Upper lobe of left lung (tissue), 4 donors: ENCODE measurements around the gene CTLA4.

Experiments used
- POLR2A ChIP-seq, 4 donors: fragments of 450-650 bp; IDR thresholded peaks; one replicate each; pipeline ENCODE4 v1.5.1; 2016 to 2017; ENCODE audit warnings: antibody characterized with exemption in 4 of 4, mild to moderate bottlenecking in 2 of 4
- POLR2AphosphoS5 ChIP-seq, 2 donors: sonication (generic); formaldehyde crosslinking; IDR thresholded peaks; one replicate each; pipeline ENCODE4 v1.5.1; 2017; ENCODE audit warnings: antibody characterized with exemption in 2 of 2
- TF ChIP-seq, protein P1 (sequence below), 6 experiments: fragments of 450-650 bp in 4 of 6; fragments of 200-600 bp in 2 of 6; sonication (generic) in 2 of 6; IDR thresholded peaks; one replicate each; pipeline ENCODE4 v1.5.1; 2016 to 2019; ENCODE audit warnings: antibody characterized with exemption in 6 of 6

DNA sequence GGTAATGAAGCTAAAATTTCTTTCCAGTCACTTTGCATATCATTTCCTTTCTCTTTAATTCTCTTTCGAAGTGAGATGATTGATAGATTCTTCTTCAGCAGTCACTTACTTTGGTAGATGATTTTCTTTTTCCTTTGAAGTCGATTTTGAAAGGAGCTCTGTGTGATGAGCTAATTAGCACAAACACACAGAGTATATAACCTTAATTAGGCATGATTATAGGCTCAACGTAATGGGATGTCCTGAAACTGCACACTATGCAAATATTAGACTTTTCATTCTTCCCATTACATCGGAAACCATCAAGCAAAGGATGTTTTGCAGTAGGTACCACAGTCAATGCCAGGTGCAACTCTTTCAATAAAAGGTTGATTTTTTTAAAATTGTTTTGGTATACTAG, 6.4 kb upstream of the CTLA4 start:
- TF ChIP-seq, protein P1, sequence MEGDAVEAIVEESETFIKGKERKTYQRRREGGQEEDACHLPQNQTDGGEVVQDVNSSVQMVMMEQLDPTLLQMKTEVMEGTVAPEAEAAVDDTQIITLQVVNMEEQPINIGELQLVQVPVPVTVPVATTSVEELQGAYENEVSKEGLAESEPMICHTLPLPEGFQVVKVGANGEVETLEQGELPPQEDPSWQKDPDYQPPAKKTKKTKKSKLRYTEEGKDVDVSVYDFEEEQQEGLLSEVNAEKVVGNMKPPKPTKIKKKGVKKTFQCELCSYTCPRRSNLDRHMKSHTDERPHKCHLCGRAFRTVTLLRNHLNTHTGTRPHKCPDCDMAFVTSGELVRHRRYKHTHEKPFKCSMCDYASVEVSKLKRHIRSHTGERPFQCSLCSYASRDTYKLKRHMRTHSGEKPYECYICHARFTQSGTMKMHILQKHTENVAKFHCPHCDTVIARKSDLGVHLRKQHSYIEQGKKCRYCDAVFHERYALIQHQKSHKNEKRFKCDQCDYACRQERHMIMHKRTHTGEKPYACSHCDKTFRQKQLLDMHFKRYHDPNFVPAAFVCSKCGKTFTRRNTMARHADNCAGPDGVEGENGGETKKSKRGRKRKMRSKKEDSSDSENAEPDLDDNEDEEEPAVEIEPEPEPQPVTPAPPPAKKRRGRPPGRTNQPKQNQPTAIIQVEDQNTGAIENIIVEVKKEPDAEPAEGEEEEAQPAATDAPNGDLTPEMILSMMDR (IDR thresholded peaks at IDR 0.05) = no peak
- TF ChIP-seq POLR2A (IDR thresholded peaks at IDR 0.05) = no peak
- TF ChIP-seq POLR2AphosphoS5 (IDR thresholded peaks at IDR 0.05) = no peak
